ENCODE data around the gene ANKRD13A. TPM values are rescaled to one million over a fixed set of nuclear protein-coding genes. Genes with fewer than 3 reads are reported as not detected.

ANKRD13A gene
- total and polyA plus RNA-seq, 2 donors (not counting 1 experiment from before 2014, with no cell fraction given): 150 to 185 TPM

DNA sequence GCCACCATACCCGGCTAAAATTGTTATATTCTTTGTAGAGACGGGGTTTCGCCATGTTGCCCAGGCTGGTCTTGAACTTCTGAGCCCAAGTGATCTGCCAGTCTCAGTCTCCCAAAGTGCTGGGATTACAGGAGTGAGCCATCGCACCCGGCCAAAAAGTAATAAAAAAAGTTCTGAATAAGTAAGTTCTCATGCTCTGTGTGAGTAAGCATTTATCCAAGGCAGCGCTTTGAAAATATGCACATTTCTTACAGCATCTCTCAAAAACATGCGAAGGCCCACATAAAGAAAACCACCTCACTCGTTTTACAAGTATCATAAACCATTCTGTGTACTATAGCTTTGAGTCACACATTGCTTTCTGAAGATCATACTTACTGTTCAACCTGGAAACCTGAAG, 11.6 kb upstream of the ANKRD13A start:
- TF ChIP-seq, protein P1, sequence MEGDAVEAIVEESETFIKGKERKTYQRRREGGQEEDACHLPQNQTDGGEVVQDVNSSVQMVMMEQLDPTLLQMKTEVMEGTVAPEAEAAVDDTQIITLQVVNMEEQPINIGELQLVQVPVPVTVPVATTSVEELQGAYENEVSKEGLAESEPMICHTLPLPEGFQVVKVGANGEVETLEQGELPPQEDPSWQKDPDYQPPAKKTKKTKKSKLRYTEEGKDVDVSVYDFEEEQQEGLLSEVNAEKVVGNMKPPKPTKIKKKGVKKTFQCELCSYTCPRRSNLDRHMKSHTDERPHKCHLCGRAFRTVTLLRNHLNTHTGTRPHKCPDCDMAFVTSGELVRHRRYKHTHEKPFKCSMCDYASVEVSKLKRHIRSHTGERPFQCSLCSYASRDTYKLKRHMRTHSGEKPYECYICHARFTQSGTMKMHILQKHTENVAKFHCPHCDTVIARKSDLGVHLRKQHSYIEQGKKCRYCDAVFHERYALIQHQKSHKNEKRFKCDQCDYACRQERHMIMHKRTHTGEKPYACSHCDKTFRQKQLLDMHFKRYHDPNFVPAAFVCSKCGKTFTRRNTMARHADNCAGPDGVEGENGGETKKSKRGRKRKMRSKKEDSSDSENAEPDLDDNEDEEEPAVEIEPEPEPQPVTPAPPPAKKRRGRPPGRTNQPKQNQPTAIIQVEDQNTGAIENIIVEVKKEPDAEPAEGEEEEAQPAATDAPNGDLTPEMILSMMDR (IDR thresholded peaks at IDR 0.05): no peak
- no peak for TF ChIP-seq EZH2 (IDR thresholded peaks at IDR 0.05; ENCODE audit: borderline replicate concordance, insufficient read depth, low read depth, low read length, poor library complexity, severe bottlenecking)
- WGBS (ENCODE audit: insufficient coverage): 88% methylated on average over 5 of the region's 8 CpGs
- H3K4me3 Mint-ChIP-seq: no peak overlapping the region
- Histone ChIP-seq H3K27me3 (replicated peaks in 1 of 4; ENCODE audit: control extremely low read depth in 1 of 4, control insufficient read depth in 3 of 4, insufficient read depth in 4 of 4, low read length in 3 of 4) (no peaks in the 10 kb centered on the region), H3K4me2 (replicated peaks; ENCODE audit: low read depth, low read length, poor library complexity, severe bottlenecking) (no peak overlapping the region), H3K4me3 (ENCODE audit: control extremely low read depth in 1 of 5, extremely low read depth in 1 of 5, insufficient read depth in 1 of 5, low read depth in 2 of 5, low read length in 4 of 5) (no peak overlapping the region), H3K79me2 (ENCODE audit: control insufficient read depth, insufficient read depth, low read length) (peaks cover 92% of the 10 kb centered on the region), H3K4me1 (ENCODE audit: control insufficient read depth in 2 of 2, insufficient read depth in 2 of 2, low read length in 2 of 2) (no peaks in the 10 kb centered on the region), H4K20me1 (ENCODE audit: control insufficient read depth, insufficient read depth, low read length, poor library complexity, severe bottlenecking) (peaks cover 44% of the 10 kb centered on the region), H3K27ac (ENCODE audit: low read length in 2 of 2) (no peak overlapping the region), H2AFZ (ENCODE audit: insufficient read depth, low read depth, low read length, poor library complexity, severe bottlenecking) (no peak overlapping the region), H3K9ac (ENCODE audit: low read length) (no peak overlapping the region), H3K36me3 (replicated peaks in 1 of 2; ENCODE audit: control extremely low read depth in 1 of 2, control insufficient read depth in 1 of 2, extremely low read depth in 1 of 2, insufficient read depth in 2 of 2, low read length in 1 of 2) (peaks cover 12 to 77% of the 10 kb centered on the region in 2 experiments), H3K9me3 (ENCODE audit: control extremely low read depth in 1 of 3, control insufficient read depth in 2 of 3, insufficient read depth in 1 of 3, low read length in 2 of 3) (no peaks in the 10 kb centered on the region)
- no peak for ATAC-seq (ENCODE audit: low read depth)
- no peaks in the 10 kb centered on the region for H3K27me3 Mint-ChIP-seq
- H3K9me3 Mint-ChIP-seq (ENCODE audit: insufficient read depth): no peaks in the 10 kb centered on the region
- H3K4me1 Mint-ChIP-seq: peaks cover 19% of the 10 kb centered on the region
- POLR2A ChIA-PET: no interaction called here
- CTCF ChIA-PET: no interaction called here
- DNase-seq: no peak
- no peak overlapping the region for H3K27ac Mint-ChIP-seq
- intact Hi-C loops (cut with micrococcal nuclease): no loop called here

GRCh38 chr12:109988274-109988673, 11.0 kb upstream of the ANKRD13A start:
- Histone ChIP-seq H3K4me1 (ENCODE audit: control insufficient read depth in 2 of 2, insufficient read depth in 2 of 2, low read length in 2 of 2) (peaks cover 3% of the 10 kb centered on the region in 2 donors), H3K4me2 (replicated peaks; ENCODE audit: low read depth, low read length, poor library complexity, severe bottlenecking) (no peak overlapping the region), H3K36me3 (replicated peaks in 1 of 2; ENCODE audit: control extremely low read depth in 1 of 2, control insufficient read depth in 1 of 2, extremely low read depth in 1 of 2, insufficient read depth in 2 of 2, low read length in 1 of 2) (peaks cover 7 to 70% of the 10 kb centered on the region in 2 experiments), H3K79me2 (ENCODE audit: control insufficient read depth, insufficient read depth, low read length) (peaks cover 92% of the 10 kb centered on the region), H3K9ac (ENCODE audit: low read length) (no peak overlapping the region), H3K27me3 (replicated peaks in 1 of 4; ENCODE audit: control extremely low read depth in 1 of 4, control insufficient read depth in 3 of 4, insufficient read depth in 4 of 4, low read length in 3 of 4) (no peaks in the 10 kb centered on the region), H3K4me3 (ENCODE audit: control extremely low read depth in 1 of 5, extremely low read depth in 1 of 5, insufficient read depth in 1 of 5, low read depth in 2 of 5, low read length in 4 of 5) (no peak overlapping the region), H2AFZ (ENCODE audit: insufficient read depth, low read depth, low read length, poor library complexity, severe bottlenecking) (no peak overlapping the region), H4K20me1 (ENCODE audit: control insufficient read depth, insufficient read depth, low read length, poor library complexity, severe bottlenecking) (peaks cover 44% of the 10 kb centered on the region), H3K27ac (ENCODE audit: low read length in 2 of 2) (no peak overlapping the region), H3K9me3 (ENCODE audit: control extremely low read depth in 1 of 3, control insufficient read depth in 2 of 3, insufficient read depth in 1 of 3, low read length in 2 of 3) (no peaks in the 10 kb centered on the region)
- Mint-ChIP-seq H3K9me3 (ENCODE audit: insufficient read depth) (no peaks in the 10 kb centered on the region), H3K27me3 (no peaks in the 10 kb centered on the region), H3K4me1 (peaks cover 25% of the 10 kb centered on the region), H3K4me3 (no peak overlapping the region), H3K27ac (no peak overlapping the region)
- ChIA-PET CTCF (interaction anchor here (1.1 kb wide), 1 partner anchor 25 kb away, joined by 3 read pairs; no protein-coding TSS in a partner anchor), POLR2A (no interaction called here)
- whole genome bisulfite sequencing (ENCODE audit: insufficient coverage): 97% methylated on average over 9 of the region's 10 CpGs
- no peak for TF ChIP-seq EZH2 (IDR thresholded peaks at IDR 0.05; ENCODE audit: borderline replicate concordance, insufficient read depth, low read depth, low read length, poor library complexity, severe bottlenecking)
- TF ChIP-seq, protein P1 (IDR thresholded peaks at IDR 0.05): no peak
- no peak for ATAC-seq (ENCODE audit: low read depth)
- no peak for DNase-seq
- intact Hi-C loops (cut with micrococcal nuclease): no loop called here
